GM21381 (cell line): ENCODE results near the gene INIP.
A peak's percentile ranks its signal among the peaks of the same experiment; 100 is the strongest.
"Not testable (repeated sequence)": the region's sequence is repeated elsewhere in the genome, so short reads cannot be mapped to it uniquely, and the experiment has no call there.

ENCODE experiments used
- ATAC-seq: cut with Tn5 transposase; IDR thresholded peaks from one replicate; pipeline ENCODE4 v1.9.1; 2021; ENCODE audit warnings: mild to moderate bottlenecking, moderate library complexity; ENCODE audit not compliant: unreplicated experiment

Gene INIP

DNA sequence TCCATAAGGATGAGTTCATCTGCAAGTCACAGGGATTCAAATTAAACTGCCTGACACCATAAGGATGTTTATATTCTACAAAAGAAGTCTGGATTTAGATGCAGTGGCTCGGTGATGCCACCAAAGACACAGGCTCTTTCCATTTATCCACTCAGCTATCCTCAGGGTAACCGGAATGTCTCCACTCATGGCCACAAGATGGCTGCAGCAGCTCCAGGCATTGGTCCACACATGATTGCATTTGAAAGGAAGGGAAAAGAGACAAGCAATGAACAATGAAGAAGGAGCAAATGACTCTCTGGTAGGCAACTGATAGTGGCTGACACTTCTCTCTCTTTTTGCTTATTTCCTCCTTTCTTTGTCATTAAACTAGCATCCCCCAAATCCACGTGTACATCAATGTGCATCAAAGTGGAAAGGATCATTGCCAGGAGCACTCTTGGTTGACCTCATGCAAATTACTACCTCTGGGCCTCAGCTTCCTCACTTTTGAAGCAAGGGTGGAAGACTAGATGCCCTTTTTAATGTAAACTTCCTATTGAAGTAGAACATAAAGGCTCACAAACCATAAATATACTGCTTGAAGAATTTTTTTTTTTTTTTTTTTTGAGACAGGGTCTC, 25.4 kb upstream of the INIP start:
- ATAC-seq: no peak

DNA sequence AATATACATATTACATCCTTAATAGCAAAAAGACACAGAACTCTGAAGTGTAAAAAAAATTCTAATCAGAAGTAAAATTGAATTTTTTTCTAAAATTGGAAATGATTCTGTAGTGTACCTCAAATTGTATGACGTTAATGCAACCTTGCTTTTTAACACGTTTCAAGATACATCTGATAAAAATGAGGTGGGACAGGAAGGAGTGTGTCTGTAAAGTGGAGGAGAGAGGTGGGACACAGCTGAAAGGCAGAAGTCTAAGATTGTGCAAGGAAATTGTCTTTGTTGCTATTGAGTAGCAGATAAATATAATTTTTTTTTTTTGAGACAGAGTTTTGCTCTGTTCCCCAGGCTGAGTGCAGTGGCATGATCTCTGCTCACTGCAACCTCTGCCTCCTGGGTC, 17.0 kb upstream of the INIP start:
- ATAC-seq: no peak

DNA sequence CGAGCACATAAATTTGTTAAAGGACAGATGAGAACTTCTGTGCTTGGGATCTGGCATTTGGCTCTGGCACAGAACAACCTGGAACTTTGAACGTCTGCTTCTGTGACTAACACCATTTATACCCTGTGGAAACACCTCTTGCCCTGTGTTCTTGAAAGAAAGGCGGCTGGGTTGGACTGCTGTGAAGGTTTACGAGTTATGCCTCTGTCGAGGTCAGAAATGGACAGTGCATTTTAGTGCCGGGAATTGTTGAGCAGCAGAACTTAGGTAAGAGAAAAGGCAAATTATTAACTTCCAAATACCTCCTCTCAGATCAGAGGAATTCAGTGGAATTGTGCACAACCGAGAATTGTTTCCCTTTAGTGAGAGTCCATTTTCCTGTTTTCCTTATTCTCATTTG, 14.1 kb upstream of the INIP start:
- ATAC-seq: no peak

DNA sequence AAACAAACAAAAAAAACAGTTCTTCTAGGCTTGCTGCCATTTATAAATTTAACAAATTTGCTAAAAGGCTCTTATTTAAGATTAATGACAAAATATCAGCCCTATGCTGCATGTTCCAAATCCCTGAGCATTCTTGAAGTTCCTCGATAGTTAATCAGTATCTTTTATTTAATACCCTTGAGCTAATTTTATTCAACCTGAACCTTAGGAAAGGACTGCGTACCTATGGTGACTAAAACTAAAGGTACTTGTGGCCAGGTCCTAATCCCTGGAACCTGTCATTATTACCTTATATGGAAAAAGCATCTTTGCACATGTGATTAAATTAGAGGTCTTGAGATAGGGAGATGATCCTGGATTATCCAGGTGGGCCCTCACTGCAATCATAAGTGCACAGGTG, 10.5 kb upstream of the INIP start:
- ATAC-seq: no peak

DNA sequence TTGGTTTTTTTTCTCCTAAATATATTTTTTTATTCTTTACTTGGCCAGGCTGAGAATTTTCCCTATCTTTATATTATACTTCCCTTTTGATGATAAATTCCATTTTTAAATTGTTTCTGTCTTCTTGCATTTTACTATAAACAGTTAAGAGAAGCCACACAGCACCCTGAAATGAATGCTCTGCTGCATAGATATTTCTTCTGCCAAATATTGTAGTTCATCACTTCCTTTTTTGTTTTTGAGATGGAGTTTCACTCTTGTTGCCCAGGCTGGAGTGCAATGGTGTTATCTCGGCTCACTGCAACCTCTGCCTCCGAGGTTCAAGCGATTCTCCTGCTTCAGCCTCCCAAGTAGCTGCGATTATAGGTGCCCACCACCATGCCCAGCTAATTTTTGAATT, 8.5 kb upstream of the INIP start:
- peak; percentile 53 for ATAC-seq

DNA sequence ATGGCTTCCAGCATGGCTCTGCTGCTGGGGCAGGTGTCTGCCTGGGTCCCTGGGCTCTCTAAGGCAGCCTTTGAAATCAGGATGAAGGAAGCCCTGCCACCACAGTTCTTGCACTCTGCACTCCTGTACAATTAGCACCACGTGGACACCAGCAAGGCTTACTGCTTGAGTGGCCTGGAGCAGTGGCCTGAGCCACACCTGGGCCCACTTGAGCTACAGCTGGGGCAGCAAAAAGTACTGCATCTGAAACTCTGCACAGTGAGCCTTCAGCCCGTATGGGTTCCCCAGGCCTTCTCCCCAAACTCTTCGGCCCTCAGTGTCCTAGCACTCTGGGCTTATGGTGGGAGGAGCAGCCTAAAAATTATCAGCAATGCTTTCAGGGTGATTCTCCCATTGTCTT, 8.0 kb upstream of the INIP start:
- no peak for ATAC-seq

DNA sequence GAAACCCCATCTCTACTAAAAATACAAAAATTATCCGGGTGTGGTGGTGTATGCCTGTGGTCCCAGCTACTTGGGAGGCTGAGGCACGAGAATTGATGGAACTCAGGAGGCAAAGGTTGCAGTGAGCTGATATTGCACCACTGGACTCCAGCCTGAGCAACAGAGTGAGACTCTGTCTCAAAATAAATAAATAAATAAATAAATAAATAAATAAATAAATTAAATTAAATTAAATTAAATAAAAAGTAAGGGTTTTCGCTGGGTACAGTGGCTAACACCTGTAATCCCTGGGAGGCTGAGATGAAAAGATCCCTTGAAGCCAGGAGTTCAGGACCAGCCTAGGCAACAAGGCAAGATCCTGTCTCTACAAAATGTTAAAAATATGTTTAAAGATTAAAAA, 4.8 kb upstream of the INIP start:
- ATAC-seq: not testable (repeated sequence)

DNA sequence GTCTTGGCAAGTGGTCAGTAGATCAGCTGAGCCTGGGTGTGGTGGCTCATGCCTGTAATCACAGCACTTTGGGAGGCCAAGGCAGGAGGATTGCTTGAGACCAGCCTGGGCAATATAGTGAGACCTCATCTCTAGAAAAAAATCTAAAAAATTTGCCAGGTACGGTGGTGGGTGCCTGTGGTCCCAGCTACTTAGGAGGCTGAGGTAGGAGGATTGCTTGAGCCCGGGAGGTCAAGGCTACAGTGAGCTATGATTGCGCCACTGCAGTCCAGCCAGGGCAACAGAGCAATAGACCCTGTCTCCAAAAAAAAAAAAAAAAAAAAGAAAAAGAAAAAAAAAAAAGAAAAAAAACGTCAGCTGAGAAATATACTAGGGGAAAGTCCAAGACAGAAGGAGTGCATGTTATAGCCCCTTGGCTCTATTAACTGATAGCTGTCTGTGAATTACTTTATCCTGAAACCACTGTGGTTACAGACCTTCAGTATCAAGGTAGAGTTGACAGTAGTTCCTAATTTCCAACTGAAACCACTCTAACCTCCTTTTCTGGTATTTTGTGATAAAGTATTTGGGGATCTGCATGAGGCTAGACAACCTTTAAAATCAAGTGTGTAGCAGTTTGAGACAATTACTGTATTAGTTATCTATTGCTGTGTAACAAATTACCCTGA, 2.3 kb upstream of the INIP start:
- no peak for ATAC-seq

DNA sequence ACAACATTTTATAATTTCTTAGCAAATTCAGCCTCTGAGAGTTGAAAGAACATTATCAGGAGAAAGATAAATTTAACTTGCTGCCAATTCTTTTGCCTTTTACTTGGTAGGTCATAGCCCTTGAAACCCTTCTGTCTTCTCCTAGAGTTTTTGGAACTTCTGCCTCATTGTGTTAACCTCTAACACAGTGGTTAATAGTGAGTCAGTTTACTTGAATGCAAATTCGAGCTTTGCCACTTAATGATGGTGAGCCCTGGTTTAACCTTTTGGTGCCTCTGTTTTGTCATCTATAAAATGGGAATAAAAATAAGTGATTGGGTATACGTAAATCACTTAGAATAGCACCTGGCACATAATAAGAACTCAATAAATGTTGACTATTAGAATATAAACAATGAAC, 1.8 kb upstream of the INIP start:
- ATAC-seq: no peak

DNA sequence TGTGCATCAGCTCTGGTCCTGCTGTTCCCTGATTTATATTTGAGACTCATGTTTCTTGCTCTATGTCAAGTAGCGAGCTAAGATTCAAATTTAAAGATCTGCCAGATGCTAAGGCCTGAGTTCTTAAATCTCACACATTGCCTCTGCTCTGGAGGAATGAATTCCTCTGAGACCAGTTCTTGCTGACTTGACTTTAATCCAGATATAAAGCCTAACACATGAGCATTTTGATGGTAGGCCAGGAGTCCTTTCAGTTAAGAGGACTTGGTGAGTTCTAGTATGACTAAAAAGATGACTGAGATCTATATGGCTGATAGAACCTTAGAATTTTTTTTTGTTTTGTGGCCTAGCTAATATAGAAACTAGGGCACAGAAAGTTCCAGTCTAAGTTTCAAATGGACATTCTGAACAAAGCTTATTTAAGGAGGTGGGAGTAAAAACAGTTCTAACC, 1.3 kb upstream of the INIP start:
- no peak for ATAC-seq

DNA sequence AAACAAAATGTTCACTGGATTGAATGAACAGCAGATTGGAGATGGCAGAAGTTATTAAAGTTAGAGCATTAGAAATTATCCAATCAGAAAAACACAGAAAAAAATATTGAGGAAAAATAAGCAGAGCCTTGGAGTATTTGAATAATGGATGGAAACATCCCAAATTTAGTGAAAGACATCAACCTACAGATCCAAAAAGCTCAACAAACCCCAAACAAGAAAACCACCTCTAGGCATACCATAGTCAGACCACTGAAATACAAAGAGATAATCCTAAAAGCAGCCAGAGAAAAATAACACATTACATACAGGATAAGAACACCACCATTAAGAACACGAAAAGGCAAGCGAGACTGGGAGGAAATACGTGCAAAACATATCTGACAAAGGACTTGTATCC, 5.2 kb downstream of the INIP start:
- ATAC-seq: no peak

DNA sequence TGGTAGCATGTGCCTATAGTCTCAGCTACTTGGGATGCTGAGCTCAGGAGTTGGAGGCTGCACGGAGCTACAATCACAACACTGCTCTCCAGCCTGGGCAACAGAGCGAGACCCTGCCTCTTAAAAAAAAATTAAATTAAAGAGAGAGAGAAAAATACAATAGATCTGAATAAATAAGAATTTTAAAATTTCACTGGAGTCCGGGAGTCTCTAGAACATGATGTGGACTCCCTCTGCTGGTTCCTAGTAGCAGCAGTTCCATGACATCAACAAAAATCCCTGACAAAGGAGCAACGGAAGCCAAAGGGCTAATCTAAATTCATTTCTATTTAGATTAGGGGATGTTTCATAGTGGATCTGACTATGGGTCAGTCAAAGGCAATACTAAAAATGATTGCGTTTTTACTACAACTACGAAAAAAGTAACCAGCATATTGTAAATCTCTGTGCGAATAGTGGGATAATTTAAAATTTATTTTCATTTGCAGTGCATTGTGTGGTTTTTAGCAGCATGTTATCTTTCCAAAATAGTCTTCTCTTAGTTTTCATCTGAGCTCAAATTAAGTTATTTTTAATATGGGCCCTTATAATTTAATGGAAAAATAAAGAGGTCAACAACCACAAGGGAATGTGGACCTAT, 6.7 kb downstream of the INIP start:
- ATAC-seq: no peak

DNA sequence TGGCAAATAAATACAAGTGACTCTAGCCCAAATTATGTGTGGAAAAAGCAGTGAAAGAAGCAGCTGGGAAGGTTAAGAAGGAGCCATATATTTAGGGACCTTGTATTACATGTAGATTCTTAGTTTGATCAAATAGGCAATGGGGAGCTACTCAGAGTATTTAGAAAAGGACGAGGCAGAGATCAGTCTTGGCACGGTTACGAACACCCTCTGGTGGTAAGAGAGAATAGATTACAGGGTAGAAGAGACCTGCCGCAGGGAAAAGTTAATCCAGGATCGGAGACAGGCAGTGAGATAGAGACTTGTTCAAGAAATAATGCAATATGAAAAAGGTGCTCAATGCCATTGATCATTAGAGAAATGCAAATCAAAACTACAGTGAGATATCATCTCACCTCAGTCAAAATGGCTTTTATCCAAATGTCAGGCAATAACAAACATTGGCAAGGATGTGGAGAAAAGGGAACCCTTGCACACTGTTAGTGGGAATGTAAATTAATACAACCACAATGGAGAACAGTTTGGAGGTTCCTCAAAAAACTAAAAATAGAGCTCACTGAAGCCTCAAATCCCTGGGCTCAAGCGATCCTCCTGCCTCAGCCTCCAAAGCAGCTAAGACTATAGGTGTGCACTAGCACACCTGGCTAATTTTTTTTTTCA, 12.0 kb downstream of the INIP start:
- ATAC-seq: no peak

DNA sequence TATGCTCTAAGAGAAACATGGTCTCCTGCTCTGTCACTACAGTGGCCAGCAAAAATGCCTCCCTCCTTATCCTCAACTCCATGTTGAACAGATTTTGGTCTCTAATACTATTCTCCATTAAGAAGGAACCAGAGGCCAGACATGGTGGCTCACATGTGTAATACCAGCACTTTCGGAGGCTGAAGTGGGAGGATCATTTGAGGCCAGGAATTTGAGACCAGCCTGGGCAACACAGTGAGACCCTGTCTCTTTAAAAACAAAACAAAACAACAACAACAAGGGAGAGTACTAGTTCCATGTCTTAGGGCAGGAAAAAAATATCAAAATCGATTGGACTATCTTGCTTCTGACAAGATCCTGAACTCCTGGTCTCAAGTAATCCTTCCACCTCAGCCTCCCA, 14.6 kb downstream of the INIP start:
- ATAC-seq: no peak

DNA sequence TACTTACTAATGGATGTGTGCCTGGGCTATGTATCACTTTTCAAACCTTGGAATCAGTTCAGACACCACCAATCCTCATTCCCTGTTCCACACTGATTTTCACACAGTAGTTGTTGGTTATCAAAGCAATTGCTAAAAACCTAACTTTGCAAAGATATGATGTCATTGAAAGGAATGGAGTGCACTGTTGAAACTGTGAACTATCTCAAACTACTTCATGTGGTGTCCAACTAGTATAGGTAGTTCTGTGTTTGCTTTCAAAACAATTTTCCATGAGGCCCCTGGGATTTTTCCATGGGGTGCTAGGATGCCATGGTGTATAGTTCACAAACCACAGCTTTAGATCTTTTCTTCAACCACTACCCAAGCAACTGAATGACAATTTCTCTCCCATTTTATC, 17.8 kb downstream of the INIP start:
- no peak for ATAC-seq

DNA sequence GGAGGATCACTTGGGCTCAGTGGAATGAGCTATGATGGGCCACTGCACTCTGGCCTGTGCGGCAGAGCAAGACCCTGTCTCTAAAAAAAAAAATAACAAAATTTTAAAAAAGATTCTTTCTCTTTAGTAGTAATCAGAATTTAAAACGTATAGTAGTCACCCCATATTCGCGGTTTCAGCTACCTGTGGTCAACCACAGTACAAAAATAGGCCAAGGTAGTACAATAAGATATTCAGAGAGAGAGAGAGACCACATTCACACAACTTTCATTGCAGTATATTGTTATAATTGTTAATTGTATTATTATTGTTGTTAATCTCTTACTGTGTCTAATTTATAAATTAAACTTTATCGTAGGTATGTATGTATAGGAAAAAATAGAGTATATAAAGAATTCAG, 18.7 kb downstream of the INIP start:
- peak; percentile 91 for ATAC-seq

DNA sequence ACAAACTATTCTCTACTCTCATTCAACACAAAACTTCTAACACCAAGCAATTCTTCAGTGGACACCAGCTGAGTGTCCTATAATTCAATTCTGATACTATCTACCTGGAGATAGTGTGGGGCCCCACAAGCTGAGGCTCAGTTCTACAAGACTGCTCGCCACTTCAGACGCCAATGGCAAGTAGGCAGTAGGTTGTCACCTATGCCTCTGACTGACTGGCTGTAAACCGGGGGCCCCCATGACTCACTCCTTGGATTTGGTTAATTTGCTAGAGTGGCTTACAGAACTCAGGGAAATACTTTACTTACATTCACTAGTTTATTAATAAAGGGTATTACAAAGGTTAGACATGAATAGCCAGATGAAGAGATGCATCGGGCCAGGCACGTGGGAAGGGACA, 21.5 kb downstream of the INIP start:
- no peak for ATAC-seq

DNA sequence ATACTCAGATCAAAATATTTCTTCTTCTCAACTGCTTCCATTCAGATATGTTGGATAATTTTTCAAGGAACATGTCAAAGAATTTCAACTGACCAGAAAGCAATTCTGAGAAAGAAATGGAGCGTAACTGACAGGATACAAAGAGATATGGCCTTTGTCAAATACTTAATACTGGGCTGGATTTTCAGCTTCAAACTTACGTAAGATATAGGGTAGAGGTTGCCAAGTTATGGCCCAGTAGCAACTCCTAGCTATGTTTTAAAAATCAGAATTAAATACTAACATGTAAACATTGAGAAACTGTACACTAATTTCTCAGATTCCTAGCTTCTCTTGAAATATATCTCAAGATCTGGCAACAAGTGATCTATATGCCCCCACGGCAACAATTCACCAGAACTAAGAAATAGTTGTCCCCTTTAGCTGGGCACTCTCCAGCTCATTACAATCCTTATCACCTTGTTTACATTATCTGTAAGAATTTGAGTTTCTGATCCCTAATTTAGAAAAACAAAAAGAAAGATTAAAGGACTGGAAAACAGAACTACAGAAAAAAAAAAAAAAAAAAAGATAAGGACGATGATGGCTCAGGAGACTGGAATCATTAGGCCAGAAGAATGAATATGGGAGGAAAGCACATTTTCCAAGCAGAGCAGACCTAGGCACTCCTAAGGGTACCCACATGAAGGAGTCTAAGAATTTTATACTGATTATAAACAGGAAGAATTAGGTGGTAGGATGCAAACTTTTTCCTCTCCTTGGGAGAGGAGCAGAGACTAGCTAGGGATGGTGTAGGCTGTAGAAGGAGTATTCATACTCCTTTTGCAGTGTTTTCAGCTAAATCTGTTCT, 23.0 kb downstream of the INIP start:
- no peak for ATAC-seq

DNA sequence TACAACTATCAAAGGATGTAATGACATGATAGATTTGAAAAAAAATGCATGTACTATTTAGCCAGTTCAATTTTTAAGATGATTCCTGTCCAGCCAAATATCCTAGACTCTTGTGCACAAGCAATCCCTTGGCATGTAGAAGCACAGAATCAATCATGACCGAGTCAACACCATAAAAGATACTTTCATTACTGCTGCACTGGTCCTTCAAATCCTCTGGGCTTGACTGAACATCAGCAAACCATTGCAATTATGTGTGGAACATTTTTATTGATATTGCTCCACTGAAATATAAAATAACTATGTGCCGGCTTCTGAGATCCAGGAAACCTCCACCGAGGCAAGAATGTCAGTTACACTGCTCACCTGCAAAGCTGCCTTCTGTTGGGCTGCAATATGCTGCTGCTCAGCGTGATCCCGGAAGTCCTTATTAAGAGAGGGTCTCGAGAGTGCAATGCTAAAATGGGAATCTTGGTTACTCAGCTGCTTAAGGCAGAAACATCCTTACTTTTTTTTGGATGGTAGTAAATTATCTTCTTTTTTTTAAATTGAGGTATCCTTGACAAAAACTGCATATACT, 28.7 kb downstream of the INIP start:
- no peak for ATAC-seq

DNA sequence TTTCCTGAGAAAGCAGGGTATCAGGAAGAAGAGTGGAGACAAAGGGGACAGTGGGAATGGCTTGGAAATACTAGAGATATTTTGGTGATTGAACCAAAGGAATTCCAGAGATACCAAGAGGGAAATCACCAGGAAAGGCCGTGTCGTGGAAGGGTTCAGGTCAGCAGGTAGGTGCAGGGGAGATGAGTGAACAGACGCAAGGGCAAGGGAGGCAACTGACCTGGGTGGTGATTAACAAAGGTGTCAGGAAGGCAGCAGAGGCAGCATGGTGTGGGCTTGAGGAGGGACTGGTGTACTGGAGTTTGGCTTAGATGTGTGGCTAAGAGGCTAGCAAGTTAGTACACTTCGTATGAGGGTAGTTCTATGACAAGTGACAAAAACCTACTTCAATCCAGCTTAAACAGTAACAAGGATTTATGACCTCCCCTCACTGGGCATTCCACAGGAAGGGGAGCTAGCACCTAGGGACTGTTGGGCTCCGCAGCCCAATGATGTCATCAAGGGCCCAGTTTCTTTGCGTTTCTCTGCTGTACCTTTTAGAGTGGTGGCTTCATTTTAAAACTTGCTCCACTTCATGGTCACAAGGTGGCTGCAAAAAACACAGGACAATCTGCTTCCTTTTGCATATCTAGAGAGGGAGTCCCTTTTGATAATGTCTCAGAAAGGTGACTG, 37.0 kb downstream of the INIP start:
- no peak for ATAC-seq
